OCI-LY7 (cell line): ENCODE measurements around the gene AK5. TPM values are rescaled to one million over a fixed set of nuclear protein-coding genes. Genes with fewer than 3 reads are reported as not detected.

ENCODE experiments used
- BruUV-seq: library from RNA; stranded (reverse); fragments of 400-500 nt; replicated peaks from 2 replicates; lab custom pipeline; 2021; lab: Mats Ljungman, UMichigan
- CTCF ChIA-PET: fragments of 300-600 bp; sonication (Branson Sonifier 250); formaldehyde crosslinking; loops from one replicate; lab custom pipeline; 2022; ENCODE audit warnings: antibody characterized with exemption; ENCODE audit not compliant: unreplicated experiment; lab: Charles Lee
- POLR2A ChIA-PET: fragments of 300-600 bp; sonication (Branson Sonifier 250); formaldehyde crosslinking; loops from one replicate; lab custom pipeline; 2022; ENCODE audit warnings: antibody characterized with exemption; lab: Charles Lee
- DNase-seq: peaks from one replicate; pipeline ENCODE4 v3.0.0-alpha.2; 2015; ENCODE audit warnings: low spot score
- H2AFZ ChIP-seq: fragments of 200-600 bp; sonication (generic), shearing (Covaris generic); 2 replicates; pipeline ENCODE4 v1.6.1; 2014; ENCODE audit warnings: mild to moderate bottlenecking, antibody characterized with exemption, low read length, moderate library complexity
- H3K27ac ChIP-seq: fragments of 200-600 bp; sonication (generic); 2 replicates; pipeline ENCODE4 v1.5.1; 2014; ENCODE audit warnings: mixed run types, low read depth, mild to moderate bottlenecking, moderate library complexity, low read length, inconsistent platforms; ENCODE audit not compliant: poor library complexity, severe bottlenecking
- H3K36me3 ChIP-seq: fragments of 200-600 bp; sonication (generic); 2 replicates; pipeline ENCODE4 v1.6.1; 2014; ENCODE audit warnings: mild to moderate bottlenecking, antibody characterized with exemption, low read length, moderate library complexity, mixed read lengths; ENCODE audit not compliant: insufficient read depth
- H3K4me1 ChIP-seq: fragments of 200-600 bp; sonication (generic); 2 replicates; pipeline ENCODE4 v1.5.1; 2014; ENCODE audit warnings: mild to moderate bottlenecking, low read length; ENCODE audit not compliant: insufficient read depth, poor library complexity, severe bottlenecking
- H3K4me2 ChIP-seq: fragments of 200-600 bp; sonication (generic); 2 replicates; pipeline ENCODE4 v1.6.1; 2014; ENCODE audit warnings: mild to moderate bottlenecking, low read length
- H3K4me3 ChIP-seq: fragments of 200-600 bp; sonication (generic); 2 replicates; pipeline ENCODE4 v1.5.1; 2014; ENCODE audit warnings: mild to moderate bottlenecking, low read depth, low read length; ENCODE audit not compliant: poor library complexity, severe bottlenecking
- H3K79me2 ChIP-seq: fragments of 200-600 bp; sonication (generic); 2 replicates; pipeline ENCODE4 v1.6.1; 2016; ENCODE audit warnings: low read depth, mild to moderate bottlenecking, low read length, moderate library complexity, mixed read lengths; ENCODE audit not compliant: insufficient read depth
- H3K9me2 ChIP-seq: fragments of 200-600 bp; sonication (generic); 2 replicates; pipeline ENCODE4 v1.6.1; 2016; ENCODE audit warnings: mild to moderate bottlenecking, low read length, mixed read lengths; ENCODE audit not compliant: insufficient read depth
- H3K9me3 ChIP-seq: fragments of 200-600 bp; sonication (generic); 2 replicates; pipeline ENCODE4 v1.6.1; 2014; ENCODE audit warnings: mild to moderate bottlenecking, mixed run types, low read length, mixed read lengths
- H4K20me1 ChIP-seq: fragments of 200-600 bp; sonication (generic); 2 replicates; pipeline ENCODE4 v1.6.1; 2014; ENCODE audit warnings: mild to moderate bottlenecking, antibody characterized with exemption, low read length, moderate library complexity, mixed read lengths; ENCODE audit not compliant: insufficient read depth
- EZH2phosphoT487 ChIP-seq: fragments of 200-600 bp; sonication (generic); IDR thresholded peaks from 2 replicates; pipeline ENCODE4 v1.6.1; 2018; ENCODE audit warnings: low read depth, borderline replicate concordance, mild to moderate bottlenecking, mixed run types, antibody characterized with exemption, low read length, moderate library complexity, mixed read lengths
- intact Hi-C: fragments of 100-400 bp; cut with micrococcal nuclease; formaldehyde crosslinking; loops from one replicate; pipeline ENCODE4 v1.10.0; 2022; ENCODE audit not compliant: unreplicated experiment
- total RNA-seq, 2 experiments: library from RNA; depleted of rRNA in 1 of 2; stranded (reverse); fragments of >200 nt in 1 of 2; shearing (Covaris generic) in 1 of 2; gene quantifications; 2 replicates each; pipeline ENCODE4 v1.2.3, GENCODE V29; 2014 to 2022
- TF ChIP-seq, protein P1 (sequence below): fragments of 200-600 bp; sonication (generic); conservative IDR thresholded peaks from 2 replicates; pipeline ENCODE4 v1.5.1; 2014; ENCODE audit warnings: mild to moderate bottlenecking, antibody characterized with exemption, low read length, moderate library complexity, mixed read lengths

Gene AK5
- total RNA-seq, 2 experiments from 2014 or later, result not detected

DNA sequence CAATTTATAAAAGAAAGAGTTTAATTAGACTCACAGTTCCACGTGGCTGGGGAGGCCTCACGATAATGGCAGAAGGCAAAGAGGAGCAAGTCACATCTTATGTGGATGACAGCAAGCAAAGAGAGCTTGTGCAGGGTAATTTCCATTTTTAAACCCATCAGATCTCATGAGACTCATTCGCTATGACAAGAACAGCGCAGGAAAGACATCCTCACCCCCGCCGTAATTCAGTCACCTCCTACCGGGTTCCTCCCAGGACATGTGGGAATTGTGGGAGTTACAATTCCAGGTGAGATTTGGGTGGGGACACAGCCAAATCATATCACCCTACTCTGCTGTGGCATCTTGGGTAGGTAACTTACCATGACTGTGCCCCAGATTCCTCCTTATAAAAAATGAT lies 79.8 kb downstream of the AK5 start:
- DNase-seq, result no peak

DNA sequence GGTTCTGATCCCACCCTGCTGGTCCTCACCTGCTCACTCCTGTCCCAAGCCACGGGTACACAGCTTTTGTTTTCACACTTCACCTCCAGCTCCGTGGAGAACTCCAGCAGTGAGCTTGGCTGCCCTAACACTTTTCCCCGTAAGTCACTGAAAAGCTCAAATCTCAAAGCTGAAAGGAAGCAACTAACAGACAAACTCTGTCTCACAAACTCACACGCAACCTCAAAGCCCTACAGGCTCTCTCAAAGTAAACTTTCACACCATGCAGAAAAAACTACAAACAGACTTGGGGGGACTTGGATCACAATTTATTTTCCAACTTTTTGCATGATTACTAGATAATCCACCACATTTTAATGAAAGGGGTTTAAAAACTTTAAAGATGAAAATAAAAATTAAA lies 88.3 kb downstream of the AK5 start:
- ChIA-PET CTCF (no interaction called here), POLR2A (no interaction called here)
- no peak for TF ChIP-seq EZH2phosphoT487
- TF ChIP-seq, protein P1, sequence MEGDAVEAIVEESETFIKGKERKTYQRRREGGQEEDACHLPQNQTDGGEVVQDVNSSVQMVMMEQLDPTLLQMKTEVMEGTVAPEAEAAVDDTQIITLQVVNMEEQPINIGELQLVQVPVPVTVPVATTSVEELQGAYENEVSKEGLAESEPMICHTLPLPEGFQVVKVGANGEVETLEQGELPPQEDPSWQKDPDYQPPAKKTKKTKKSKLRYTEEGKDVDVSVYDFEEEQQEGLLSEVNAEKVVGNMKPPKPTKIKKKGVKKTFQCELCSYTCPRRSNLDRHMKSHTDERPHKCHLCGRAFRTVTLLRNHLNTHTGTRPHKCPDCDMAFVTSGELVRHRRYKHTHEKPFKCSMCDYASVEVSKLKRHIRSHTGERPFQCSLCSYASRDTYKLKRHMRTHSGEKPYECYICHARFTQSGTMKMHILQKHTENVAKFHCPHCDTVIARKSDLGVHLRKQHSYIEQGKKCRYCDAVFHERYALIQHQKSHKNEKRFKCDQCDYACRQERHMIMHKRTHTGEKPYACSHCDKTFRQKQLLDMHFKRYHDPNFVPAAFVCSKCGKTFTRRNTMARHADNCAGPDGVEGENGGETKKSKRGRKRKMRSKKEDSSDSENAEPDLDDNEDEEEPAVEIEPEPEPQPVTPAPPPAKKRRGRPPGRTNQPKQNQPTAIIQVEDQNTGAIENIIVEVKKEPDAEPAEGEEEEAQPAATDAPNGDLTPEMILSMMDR, result no peak
- Histone ChIP-seq H3K4me1 (no peaks in the 10 kb centered on the region), H4K20me1 (no peaks in the 10 kb centered on the region), H3K27ac (no peak overlapping the region), H3K4me3 (no peak overlapping the region), H3K9me3 (no peaks in the 10 kb centered on the region), H3K36me3 (no peaks in the 10 kb centered on the region), H3K4me2 (no peak overlapping the region), H3K79me2 (no peaks in the 10 kb centered on the region), H3K9me2 (no peaks in the 10 kb centered on the region), H2AFZ (no peak overlapping the region)
- intact Hi-C loops, result no loop called here
- BruUV-seq, result no TSS peak
- DNase-seq, result no peak

More for the DNA sequence above, 79.8 kb downstream of the AK5 start:
- Histone ChIP-seq H3K27ac (no peak overlapping the region), H3K9me3 (no peaks in the 10 kb centered on the region), H3K4me2 (no peak overlapping the region), H3K4me3 (no peak overlapping the region), H3K4me1 (no peaks in the 10 kb centered on the region), H3K36me3 (no peaks in the 10 kb centered on the region), H3K9me2 (no peaks in the 10 kb centered on the region), H3K79me2 (no peaks in the 10 kb centered on the region), H2AFZ (no peak overlapping the region), H4K20me1 (no peaks in the 10 kb centered on the region)
- no TSS peak for BruUV-seq
- CTCF ChIA-PET, result no interaction called here
- POLR2A ChIA-PET, result no interaction called here
- TF ChIP-seq EZH2phosphoT487, result no peak
- TF ChIP-seq, protein P1, result no peak
- intact Hi-C loops, result no loop called here

DNA sequence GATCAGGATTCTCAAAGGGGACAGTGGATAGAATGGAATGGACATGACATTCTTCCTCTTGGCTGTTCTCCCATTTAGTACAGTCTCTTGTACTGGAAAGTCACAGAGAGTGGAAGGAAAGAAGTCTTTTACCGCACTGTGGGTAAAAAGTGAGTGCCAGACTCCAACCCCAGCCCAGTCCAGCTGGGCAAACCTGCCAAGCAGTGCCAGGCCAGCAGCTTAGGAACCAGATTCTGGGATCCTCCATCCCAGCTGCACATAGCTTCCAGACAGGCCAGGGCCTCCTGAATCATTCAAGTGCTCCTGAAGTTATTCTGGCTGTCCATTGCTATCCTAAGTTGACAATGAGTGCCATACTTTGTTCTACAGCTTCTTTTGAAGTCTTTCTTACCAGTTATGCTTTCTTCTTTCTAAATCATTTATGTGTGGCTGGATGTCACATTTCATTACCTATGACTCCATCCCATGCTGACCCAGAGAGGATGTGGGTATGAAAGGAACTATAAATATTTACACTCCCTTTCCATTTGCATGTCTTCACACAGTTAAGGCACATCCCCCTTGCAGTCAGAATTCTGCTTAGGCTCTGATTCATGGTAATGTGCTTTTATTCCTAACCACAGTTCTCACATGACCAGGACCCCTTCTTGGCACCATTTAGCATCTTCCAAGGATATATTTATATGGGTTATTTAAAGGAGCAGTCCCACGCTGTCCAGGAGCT lies 88.9 kb downstream of the AK5 start:
- no peaks in the 10 kb centered on the region for H3K9me3 ChIP-seq
- H3K27ac ChIP-seq, result no peak overlapping the region
- BruUV-seq, result no TSS peak
- H3K79me2 ChIP-seq, result no peaks in the 10 kb centered on the region
- H3K4me1 ChIP-seq, result no peaks in the 10 kb centered on the region
- H3K36me3 ChIP-seq, result no peaks in the 10 kb centered on the region
- H4K20me1 ChIP-seq, result no peaks in the 10 kb centered on the region
- DNase-seq, result no peak
- H3K4me3 ChIP-seq, result no peak overlapping the region
- no peaks in the 10 kb centered on the region for H3K9me2 ChIP-seq
- intact Hi-C loops, result no loop called here
- POLR2A ChIA-PET, result no interaction called here
- CTCF ChIA-PET, result no interaction called here
- H2AFZ ChIP-seq, result no peak overlapping the region
- no peak overlapping the region for H3K4me2 ChIP-seq
- no peak for TF ChIP-seq EZH2phosphoT487
- TF ChIP-seq, protein P1, result no peak
